Measurements from ENCODE around the gene RRAD.
A peak's percentile ranks its signal among the peaks of the same experiment; 100 is the strongest.
"Not testable (repeated sequence)": the region's sequence is repeated elsewhere in the genome, so short reads cannot be mapped to it uniquely, and the experiment has no call there.

Gene RRAD, protein sequence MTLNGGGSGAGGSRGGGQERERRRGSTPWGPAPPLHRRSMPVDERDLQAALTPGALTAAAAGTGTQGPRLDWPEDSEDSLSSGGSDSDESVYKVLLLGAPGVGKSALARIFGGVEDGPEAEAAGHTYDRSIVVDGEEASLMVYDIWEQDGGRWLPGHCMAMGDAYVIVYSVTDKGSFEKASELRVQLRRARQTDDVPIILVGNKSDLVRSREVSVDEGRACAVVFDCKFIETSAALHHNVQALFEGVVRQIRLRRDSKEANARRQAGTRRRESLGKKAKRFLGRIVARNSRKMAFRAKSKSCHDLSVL

DNA sequence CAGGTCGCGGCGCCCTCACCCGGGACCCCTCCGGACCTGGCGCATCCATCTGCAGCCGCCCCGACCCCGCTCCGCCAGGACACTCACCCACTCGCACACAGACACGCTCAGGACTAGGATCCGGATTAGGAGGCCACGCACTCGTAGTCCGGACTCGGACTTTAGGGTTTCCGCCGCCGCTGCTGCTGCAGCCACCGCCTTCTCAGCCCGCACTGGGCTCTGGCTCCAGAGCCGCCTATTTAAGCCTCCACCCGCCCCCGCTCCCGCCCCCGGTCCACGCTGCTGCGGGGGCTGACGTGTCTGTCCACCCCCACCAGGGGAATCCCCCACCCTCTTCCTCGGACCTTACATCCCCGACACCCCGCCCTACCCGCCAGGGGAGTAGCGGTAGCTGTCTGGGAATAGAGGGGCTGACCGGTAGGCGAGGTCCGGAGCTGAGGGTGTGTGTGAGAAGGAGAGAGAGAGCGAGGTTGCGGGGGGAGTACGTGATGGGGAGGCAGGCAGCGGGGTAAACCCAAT, at the start of gene RRAD:
Gene RRAD (minus strand): TSS at position 214 of the 519 bp plus-strand sequence. CDS start 356 bp downstream, outside the sequence.
- no peak for DNase-seq

DNA sequence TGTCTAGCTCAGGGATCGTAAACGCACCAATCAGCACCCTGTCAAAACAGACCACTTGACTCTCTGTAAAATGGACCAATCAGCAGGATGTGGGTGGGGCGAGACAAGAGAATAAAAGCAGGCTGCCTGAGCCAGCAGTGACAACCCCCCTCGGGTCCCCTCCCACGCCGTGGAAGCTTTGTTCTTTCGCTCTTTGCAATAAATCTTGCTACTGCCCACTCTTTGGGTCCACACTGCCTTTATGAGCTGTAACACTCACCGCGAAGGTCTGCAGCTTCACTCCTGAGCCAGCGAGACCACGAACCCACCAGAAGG, 49.6 kb upstream of the RRAD start:
- not testable (repeated sequence) for DNase-seq

DNA sequence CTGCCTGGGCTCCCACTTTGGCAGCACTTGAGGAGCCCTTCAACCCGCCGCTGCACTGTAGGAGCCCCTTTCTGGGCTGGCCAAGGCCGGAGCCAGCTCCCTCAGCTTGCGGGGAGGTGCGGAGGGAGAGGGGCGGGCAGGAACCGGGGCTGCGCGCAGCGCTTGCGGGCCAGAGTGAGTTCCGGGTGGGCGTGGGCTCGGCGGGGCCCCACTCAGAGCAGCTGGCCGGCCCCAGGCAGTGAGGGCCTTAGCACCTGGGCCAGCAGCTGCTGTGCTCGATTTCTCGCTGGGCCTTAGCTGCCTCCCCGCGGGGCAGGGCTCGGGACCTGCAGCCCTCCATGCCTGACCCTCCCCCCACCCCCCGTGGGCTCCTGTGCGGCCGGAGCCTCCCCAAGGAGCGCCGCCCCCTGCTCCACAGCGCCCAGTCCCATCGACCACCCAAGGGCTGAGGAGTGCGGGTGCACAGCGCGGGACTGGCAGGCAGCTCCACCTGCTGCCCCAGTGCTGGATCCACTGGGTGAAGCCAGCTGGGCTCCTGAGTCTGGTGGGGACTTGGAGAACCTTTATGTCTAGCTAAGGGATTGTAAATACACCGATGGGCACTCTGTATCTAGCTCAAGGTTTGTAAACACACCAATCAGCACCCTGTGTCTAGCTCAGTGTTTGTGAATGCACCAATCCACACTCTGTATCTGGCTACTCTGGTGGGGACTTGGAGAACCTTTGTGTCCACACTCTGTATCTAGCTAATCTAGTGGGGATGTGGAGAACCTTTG, 49.0 kb upstream of the RRAD start:
- not testable (repeated sequence) for DNase-seq

DNA sequence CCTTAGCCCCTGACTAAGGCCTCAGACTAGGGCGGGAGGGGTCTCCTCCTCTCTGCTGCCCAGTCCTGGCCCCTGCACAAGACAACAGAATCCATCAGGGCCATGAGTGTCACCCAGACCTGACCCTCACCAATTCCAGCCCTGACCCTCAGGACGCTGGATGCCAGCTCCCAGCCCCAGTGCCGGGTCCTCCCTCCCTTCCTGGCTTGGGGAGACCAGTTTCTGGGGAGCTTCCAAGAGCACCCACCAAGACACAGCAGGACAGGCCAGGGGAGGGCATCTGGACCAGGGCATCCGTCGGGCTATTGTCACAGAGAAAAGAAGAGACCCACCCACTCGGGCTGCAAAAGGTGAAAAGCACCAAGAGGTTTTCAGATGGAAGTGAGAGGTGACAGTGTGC, 48.4 kb upstream of the RRAD start:
- no peak for DNase-seq

DNA sequence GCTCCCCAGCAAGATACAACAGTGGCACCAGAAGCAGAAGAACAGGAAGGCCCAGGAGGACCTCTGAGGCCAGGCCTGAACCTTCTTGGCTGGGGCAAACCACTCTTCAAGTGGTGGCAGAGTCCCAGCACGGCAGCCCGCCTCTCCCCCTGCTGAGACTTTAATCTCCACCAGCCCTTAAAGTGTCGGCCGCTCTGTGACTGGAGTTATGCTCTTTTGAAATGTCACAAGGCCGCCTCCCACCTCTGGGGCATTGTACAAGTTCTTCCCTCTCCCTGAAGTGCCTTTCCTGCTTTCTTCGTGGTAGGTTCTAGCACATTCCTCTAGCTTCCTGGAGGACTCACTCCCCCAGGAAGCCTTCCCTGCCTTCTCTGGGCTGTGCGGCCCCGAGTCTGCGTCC, 47.6 kb upstream of the RRAD start:
- no peak for DNase-seq

DNA sequence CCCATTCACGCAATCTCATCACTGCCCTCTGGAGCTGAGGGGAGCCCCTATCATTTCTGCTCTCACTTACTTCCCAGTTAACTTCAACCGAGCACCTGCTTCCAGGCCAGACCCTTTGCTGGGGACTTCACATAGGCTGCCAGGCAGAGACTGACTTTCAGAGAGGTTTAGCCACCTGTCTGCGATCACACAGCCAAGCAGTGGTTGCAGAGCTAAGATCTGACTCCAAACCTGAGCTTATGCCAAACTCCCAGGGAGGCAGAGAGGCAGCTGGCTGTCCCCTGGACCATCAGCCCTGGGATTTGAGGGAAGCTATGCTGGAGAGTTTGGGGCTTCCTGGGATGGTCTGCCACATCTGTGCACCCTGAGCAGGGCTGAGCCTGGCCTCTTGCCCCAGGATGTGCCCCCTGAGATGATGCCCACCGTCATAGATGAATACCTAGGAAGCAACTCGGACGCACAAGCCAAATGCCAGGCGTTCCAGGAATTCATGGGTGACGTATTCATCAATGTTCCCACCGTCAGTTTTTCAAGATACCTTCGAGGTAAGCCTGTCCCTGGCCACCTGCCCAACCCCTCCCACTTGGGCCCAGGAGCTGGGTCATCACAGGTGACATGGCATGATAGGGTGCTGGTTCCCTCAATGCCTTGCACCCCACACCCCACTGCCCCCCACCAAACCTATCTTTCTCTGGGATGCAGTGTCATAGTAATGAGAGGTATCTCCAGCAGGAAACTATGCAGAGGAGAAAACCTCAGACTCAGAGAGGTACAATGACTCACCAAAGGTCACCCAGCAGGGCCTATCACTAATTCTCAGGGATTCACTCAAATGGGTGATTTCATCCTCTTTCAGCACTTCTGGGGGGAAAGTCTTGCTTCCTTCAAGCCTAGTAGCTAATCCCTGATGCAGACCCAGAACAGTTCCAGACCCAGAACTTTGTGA, 45.7 kb upstream of the RRAD start:
- DNase-seq, result no peak

DNA sequence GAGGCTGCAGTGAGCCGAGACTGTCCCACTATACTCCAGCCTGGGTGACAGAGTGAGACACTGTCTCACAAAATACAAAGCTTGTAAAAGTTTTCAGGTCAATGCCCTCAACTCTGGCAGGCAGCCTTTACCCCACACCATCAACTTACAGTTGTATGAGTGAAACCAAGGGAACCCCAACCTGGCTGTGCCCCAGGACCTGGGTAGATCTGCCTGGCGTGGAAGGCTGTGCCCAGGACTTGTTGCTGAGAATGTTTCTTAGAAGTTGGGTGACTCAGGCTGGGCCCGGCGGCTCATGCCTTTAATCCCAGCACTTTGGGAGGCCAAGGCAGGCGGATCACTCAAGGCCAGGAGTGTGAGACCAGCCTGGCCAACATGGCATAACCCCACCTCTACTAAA, 43.5 kb upstream of the RRAD start:
- DNase-seq, result no peak

DNA sequence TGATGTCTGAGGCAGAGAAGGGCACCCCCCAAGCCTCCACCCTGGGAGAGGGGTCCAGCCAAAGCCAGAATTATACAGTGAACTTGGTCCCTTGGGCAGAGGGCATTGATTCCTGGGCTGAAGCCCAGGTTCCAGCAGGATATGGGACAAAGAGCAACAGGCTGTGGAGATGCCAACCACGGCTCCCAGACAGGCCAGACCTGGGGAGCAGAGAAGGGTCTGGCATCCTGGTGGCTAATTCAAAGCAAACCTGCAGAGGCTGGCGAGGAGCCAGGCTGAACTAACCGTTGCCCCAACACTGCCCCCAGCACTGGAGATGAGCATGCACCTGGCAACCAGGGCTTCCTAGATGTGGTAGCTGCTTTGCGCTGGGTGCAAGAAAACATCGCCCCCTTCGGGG, 38.7 kb upstream of the RRAD start:
- no peak for DNase-seq

DNA sequence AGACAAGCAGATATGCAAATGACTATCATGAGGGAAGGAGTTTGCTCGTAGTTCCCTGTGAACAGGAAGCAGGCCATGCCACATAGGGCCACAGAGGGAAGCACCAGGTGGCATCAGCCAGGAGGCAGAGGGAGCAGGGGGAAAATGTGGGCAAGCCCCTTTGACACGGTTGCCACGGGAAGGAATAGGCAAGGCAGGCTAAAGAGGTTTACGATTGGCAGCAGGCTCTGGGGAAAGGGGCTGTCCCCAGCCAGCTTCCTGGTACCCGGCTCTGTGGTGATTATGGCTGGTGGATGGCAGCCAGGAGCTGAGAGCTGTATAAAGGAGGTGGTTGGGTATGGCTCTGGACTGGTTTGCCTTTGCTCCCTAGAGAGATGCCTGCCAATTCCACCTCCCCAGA, 36.6 kb upstream of the RRAD start:
- DNase-seq, result no peak

DNA sequence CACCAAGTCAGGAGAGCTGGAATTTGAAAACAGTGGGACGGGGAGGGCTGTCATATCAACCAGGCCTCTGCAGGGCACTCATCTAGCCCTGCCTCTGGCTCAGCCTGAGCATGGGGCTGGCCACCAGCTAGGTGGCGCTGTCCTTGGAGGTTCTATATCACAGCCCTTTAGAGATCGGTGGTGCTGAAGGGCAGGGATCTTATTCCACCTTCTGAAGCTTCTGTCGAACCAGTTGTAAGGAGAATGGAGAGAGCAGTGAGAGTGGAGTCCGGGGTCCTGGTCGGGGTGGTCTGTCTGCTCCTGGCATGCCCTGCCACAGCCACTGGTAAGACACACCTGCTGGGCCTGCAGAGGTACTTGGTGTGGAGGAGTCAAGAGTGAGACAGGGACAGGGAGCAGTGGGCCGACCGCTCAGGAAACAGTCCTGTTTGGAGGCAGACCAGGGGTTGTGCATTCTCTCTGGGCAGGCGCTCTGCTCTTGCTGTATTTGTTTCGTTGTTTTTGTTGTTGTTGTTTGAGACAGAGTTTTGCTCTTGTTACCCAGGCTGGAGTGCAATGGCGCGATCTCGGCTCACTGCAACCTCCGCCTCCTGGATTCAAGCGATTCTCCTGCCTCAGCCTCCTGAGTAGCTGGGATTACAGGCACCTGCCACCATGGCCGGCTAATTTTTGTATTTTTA, 35.9 kb upstream of the RRAD start, which contains the start of gene CES3:
Gene CES3 (plus strand): TSS at position 202 of the 680 bp plus-strand sequence. CDS start 42 bp downstream, at position 244.
- peak; percentile 26 for DNase-seq

DNA sequence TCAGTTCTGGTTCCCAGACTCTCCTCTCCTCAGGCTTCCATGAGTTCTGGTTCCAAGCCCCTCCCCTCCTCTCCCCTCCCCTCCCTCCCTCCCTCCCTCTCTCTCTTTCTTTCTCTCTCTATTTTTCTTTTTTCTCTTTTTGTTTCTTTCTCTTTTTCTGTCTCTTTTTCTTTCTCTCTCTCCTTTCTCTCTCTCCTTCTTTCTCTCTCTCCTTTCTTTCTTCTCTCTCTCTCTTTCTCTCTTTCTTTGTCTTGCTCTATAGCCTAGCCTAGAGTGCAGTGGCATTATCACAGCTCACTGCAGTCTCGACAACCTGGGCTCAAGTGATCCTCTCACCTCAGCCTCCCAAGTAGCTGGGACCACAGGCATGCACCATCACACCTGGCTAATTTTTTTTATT, 34.9 kb upstream of the RRAD start:
- DNase-seq, result no peak

DNA sequence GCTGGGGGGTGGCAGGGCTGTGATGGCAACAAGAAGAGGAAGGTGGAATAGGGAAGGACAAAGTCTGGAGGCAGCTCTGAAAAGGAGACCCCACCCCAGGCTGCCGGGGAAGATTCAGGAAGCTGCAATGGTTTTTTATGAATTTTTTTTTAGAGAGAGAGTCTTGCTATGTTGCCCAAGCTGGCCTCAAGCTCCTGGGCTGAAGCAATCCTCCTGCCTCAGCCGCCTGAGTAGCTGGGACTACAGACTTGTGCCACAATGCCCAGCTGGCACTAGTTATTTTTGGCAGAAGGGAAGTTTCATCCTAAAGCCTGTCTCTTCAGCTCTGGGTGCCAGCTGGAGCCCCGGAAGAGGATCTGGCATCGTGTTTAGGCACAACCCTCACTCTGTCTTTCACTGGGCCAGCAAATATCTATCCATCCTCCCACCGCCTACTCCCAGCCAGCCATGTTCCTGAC, 34.4 kb upstream of the RRAD start:
- DNase-seq, result peak; percentile 76

DNA sequence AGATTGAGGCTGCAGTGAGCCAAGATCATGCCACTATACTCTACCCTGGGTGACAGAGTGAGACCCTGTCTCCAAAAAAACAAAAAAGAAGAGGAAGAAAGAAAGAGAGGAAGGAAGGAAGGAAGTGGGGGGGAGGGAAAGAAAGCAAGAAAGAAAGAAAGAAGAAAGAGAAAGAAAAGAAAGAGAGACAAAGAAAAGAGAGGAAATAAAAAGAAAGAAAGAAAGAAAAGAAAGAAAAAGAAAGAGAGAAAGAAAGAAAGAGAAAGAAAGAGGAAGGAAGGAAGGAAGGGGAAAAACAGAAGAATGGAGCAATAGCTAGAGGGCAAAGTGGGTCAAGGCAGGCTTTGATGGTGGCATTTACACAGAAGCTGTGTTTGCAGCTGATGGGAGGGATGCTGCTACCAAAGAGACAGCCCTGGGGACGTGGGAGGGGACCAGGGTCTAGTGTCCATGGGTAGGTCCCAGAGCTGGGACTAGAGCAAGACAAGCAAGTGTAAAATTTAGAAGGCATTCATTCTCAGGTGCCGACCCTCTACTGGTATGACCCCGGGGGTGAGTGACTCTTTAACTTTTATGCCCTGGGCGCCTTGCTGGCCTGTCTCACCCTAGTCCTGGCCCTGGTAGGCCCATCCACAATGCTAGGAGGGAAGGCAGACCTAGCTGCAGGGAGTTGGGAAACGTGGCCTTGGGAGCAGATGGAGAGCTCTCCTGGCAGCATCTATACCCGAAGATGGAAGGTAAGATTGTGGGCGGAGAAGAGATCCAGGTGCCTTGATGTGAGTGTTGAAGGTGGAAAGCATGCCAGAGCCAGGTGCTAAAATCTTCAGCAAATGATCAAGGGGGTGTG, 33.7 kb upstream of the RRAD start:
- DNase-seq, result no peak

DNA sequence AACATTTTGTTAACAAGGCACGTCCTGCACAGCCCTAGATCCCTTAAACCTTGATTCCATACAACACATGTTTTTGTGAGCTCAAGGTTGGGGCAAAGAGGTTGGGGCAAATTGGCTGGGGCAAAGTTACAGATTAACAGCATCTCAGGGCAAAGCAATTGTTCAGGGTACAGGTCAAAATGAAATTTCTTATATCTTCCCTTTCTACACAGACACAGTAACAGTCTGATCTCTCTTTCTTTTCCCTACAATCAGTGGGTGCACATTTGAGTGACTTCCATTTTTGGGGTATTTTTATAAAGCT, 30.8 kb upstream of the RRAD start:
- DNase-seq, result not testable (repeated sequence)

DNA sequence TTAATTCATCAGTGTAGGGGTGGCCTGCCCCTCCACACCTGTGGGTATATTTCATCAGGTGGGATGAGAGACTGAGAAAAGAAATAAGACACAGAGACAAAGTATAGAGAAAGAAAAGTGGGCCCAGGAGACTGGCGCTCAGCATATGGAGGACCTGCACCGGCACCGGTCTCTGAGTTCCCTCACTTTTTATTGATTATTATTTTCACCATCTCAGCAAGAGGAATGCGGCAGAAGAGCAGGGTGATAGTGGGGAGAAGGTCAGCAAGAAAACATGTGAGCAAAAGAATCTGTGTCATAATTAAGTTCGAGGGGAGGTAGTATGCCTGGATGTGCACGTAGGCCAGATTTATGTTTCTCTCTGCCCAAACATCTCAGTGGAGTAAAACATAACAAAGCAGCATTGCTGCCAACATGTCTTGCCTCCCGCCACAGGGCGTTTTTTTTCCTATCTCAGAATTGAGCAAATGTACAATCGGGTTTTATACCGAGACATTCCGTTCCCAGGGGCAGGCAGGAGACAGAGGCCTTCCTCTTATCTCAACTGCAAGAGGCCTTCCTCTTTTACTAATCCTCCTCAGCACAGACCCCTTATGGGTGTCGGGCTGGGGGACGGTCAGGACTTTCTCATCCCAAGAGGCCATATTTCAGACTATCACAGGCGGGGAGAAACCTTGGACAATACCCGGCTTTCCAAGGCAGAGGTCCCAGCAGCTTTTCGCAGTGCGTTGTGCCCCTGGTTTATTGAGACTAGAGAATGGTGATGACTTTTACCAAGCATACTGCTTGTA, 30.2 kb upstream of the RRAD start:
- DNase-seq, result not testable (repeated sequence)

DNA sequence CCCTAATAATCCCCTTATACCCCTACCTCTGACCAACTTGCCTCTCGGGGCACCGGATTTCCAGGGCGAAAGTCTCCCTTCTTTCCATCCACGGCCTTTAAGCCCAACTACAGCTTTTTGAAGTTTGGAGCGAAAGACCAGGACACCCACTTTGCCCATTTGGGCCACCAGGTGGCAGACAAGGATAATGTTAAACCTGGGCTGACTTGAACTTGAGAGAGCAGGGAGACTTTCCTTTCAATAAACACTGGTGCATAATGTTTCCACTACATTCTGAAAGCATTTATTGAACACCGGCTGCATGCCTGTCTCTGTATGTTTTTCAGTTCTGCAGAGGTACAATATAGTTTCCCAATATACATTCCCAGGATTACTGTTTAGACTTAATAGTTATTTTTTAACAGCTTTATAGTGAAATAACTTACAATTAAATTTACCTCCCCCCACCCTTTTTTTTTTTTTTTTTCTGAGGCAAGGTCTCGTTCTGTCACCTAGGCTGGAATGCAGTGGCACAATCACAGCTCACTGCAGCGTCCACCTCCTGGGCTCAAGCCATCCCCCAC, 28.8 kb upstream of the RRAD start:
- peak; percentile 40 for DNase-seq

DNA sequence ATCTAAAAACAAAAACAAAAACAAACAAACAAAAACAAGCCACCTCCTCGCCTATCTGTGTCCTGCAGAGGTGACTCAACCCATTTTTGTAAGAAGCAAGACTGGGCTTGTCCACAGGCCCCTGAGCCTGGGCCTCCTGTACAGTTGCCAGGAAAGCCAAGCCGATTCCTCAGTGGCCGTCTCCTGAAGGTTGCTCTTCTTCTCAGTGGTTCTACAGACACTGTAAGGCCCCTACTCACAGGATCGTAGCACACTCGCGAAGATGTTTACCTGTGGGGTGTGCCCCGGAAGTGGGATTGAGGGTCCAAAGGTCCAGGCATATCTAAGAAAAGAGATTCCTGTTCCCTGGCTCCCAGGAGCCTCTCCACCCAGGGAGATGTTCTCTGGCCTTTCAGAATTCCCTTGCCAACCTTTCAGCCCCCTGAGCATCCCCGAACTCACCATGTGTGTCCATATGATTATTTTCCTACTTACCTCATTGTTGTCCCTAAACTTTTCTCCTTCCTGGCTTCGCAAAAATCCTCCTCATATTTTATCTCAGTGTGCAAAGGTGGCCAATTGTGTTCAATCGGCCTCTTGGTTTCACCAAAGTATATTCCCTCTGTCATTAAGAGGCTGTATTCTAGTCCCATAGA, 28.2 kb upstream of the RRAD start:
- no peak for DNase-seq

DNA sequence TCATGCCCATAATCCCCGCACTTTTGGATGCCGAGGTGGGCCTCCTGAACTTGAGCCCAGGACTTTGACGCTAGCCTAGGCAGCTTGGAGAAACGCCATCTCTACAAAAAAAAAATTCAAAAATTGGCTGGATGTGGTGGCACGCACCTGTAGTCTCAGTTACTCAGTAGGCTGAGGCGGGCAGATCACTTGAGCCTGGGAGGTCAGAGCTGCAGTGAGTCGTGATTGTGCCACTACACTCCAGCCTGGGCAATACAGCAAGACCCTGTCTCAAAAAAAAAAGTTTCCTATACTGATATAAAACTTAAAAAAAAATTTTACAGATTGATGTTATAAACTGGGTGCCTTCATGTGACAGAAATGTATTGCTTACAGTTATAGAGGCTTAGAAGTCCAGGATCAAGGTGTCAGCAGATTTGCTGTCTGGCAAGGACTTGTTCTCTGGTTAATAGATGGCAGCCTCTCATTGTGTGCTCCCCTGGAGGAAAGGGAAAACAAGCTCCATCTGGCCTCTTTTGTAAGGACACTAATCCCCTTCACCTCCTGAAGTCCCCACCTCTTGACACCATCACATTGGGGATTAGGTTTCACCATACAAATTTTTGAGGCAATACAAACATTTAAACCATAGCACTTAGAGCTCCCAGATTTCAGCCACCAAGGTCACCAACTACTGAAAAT, 27.2 kb upstream of the RRAD start:
- DNase-seq, result no peak

Data from NCI-H446 treated with DMSO at 0.1 percent for 48 hours (cell line).